ENCODE results near the gene PSMA7.

Gene PSMA7

GRCh38 chr20:62139636-62140035 lies 3.6 kb downstream of the PSMA7 start:
- Histone ChIP-seq H3K4me1 (ENCODE audit: insufficient read depth, low read length) (peaks cover 18% of the 10 kb centered on the region), H3K9ac (ENCODE audit: low read length) (no peak overlapping the region), H3K27ac (ENCODE audit: low read depth, low read length) (no peak overlapping the region), H3K4me3 (ENCODE audit: low read depth in 1 of 2, low read length in 2 of 2) (no peak overlapping the region), H3K9me3 (ENCODE audit: low read length) (no peaks in the 10 kb centered on the region), H3K36me3 (ENCODE audit: insufficient read depth, low read length) (peaks cover 54% of the 10 kb centered on the region), H3K27me3 (ENCODE audit: control insufficient read depth in 1 of 2, insufficient read depth in 2 of 2, low read length in 2 of 2) (no peaks in the 10 kb centered on the region)

DNA sequence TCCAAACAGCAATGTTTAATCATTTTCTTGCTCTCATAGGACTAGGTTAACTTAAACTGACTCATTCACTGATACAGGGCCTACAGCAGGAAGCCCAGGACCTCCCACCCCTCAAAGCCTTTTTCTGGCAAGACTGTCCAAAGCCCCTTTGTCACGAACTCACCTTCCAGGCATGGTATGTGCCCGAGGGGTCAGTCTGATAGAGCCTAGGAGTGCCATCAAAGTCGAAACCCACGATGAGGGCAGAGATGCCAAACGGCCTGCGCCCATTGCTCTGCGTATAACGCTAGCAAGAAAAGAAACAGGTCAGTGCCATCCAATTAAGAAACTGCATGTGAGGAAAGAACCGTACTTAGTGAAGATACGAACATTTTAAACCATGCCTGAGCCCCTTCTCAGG lies 4.3 kb downstream of the PSMA7 start:
- Histone ChIP-seq H3K27ac (ENCODE audit: low read depth, low read length) (no peak overlapping the region), H3K9me3 (ENCODE audit: low read length) (no peaks in the 10 kb centered on the region), H3K36me3 (ENCODE audit: insufficient read depth, low read length) (peaks cover 58% of the 10 kb centered on the region), H3K4me1 (ENCODE audit: insufficient read depth, low read length) (peaks cover 15% of the 10 kb centered on the region), H3K9ac (ENCODE audit: low read length) (no peak overlapping the region), H3K27me3 (ENCODE audit: control insufficient read depth in 1 of 2, insufficient read depth in 2 of 2, low read length in 2 of 2) (no peaks in the 10 kb centered on the region), H3K4me3 (ENCODE audit: low read depth in 1 of 2, low read length in 2 of 2) (no peak overlapping the region)

DNA sequence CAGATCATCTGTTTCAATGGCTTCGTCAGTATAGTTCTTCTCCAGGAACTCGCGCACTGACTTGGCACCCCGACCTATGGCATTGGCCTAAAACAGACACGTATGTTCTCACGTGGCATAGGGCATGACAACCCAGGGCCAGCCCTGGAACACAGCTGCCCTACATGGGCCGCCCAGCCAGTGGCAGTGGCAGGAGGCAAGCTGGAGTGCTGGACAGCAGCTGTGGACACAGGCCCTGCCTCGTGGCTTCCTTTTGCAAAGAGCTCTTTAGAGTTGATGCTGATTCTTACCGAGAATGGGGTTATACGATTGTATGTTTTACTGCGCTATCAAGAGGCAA lies 5.0 kb downstream of the PSMA7 start:
- H3K27ac ChIP-seq (ENCODE audit: low read depth, low read length), result no peak overlapping the region
- no peak overlapping the region for H3K9ac ChIP-seq (ENCODE audit: low read length)
- H3K27me3 ChIP-seq (ENCODE audit: control insufficient read depth in 1 of 2, insufficient read depth in 2 of 2, low read length in 2 of 2), result no peaks in the 10 kb centered on the region
- no peak overlapping the region for H3K4me3 ChIP-seq (ENCODE audit: low read depth in 1 of 2, low read length in 2 of 2)
- H3K9me3 ChIP-seq (ENCODE audit: low read length), result no peaks in the 10 kb centered on the region
- peaks cover 65% of the 10 kb centered on the region for H3K36me3 ChIP-seq (ENCODE audit: insufficient read depth, low read length)
- H3K4me1 ChIP-seq (ENCODE audit: insufficient read depth, low read length), result peaks cover 15% of the 10 kb centered on the region

GRCh38 chr20:62137478-62138203 lies 5.6 kb downstream of the PSMA7 start:
- H3K4me1 ChIP-seq (ENCODE audit: insufficient read depth, low read length), result peaks cover 15% of the 10 kb centered on the region
- H3K9ac ChIP-seq (ENCODE audit: low read length), result no peak overlapping the region
- H3K36me3 ChIP-seq (ENCODE audit: insufficient read depth, low read length), result peaks cover 70% of the 10 kb centered on the region
- H3K9me3 ChIP-seq (ENCODE audit: low read length), result no peaks in the 10 kb centered on the region
- H3K4me3 ChIP-seq (ENCODE audit: low read depth in 1 of 2, low read length in 2 of 2), result no peak overlapping the region
- H3K27me3 ChIP-seq (ENCODE audit: control insufficient read depth in 1 of 2, insufficient read depth in 2 of 2, low read length in 2 of 2), result no peaks in the 10 kb centered on the region
- H3K27ac ChIP-seq (ENCODE audit: low read depth, low read length), result no peak overlapping the region

- Histone ChIP-seq H3K9ac (ENCODE audit: low read length) (no peak overlapping the region), H3K27me3 (ENCODE audit: control insufficient read depth in 1 of 2, insufficient read depth in 2 of 2, low read length in 2 of 2) (no peaks in the 10 kb centered on the region), H3K4me1 (ENCODE audit: insufficient read depth, low read length) (peaks cover 13% of the 10 kb centered on the region), H3K9me3 (ENCODE audit: low read length) (no peaks in the 10 kb centered on the region), H3K27ac (ENCODE audit: low read depth, low read length) (no peak overlapping the region), H3K36me3 (ENCODE audit: insufficient read depth, low read length) (peaks cover 77% of the 10 kb centered on the region), H3K4me3 (ENCODE audit: low read depth in 1 of 2, low read length in 2 of 2) (no peak overlapping the region)
Measured at GRCh38 chr20:62137092-62137384, 6.2 kb downstream of the PSMA7 start.

DNA sequence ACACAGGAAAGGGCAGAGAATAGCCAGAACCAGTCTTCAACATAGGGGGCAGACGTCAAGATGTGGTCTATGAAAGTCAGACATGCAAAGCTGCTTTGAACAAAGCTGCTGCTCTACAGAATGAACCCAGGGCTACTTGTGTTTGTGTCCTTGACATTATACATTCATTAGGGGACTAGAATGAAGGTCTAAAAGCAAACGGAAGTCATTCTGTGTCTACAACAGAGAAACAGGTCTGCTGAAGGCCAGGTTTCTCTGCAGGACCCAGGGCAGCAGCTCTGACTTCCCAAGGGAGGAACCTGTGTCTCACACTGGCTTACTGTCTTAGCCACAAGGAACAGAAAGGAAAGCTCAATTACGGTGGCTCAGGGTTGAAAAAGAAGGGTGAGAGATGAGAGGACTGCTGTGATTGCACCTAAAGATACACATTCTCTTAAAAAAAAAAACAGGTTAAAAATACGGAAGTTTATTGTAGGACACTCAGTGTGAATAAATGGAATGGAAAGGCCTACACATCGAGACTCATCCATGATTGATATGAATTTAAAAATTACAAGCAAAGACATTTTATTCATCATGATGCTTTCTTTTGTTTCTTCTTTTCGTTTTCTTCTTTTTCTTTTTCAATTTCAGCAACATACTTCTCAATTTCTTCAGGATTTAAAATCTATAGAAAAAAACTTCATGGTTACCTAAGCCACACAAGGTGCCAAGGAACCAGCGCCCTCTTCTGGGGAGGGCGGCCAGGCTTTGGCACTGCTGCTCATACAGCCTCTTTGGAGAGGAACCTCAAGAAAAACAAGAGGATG lies 6.7 kb downstream of the PSMA7 start:
- no peak overlapping the region for H3K4me3 ChIP-seq (ENCODE audit: low read depth in 1 of 2, low read length in 2 of 2)
- H3K9ac ChIP-seq (ENCODE audit: low read length), result no peak overlapping the region
- H3K27ac ChIP-seq (ENCODE audit: low read depth, low read length), result no peak overlapping the region
- no peaks in the 10 kb centered on the region for H3K9me3 ChIP-seq (ENCODE audit: low read length)
- H3K27me3 ChIP-seq (ENCODE audit: control insufficient read depth in 1 of 2, insufficient read depth in 2 of 2, low read length in 2 of 2), result no peaks in the 10 kb centered on the region
- H3K4me1 ChIP-seq (ENCODE audit: insufficient read depth, low read length), result peaks cover 8% of the 10 kb centered on the region
- peaks cover 82% of the 10 kb centered on the region for H3K36me3 ChIP-seq (ENCODE audit: insufficient read depth, low read length)

DNA sequence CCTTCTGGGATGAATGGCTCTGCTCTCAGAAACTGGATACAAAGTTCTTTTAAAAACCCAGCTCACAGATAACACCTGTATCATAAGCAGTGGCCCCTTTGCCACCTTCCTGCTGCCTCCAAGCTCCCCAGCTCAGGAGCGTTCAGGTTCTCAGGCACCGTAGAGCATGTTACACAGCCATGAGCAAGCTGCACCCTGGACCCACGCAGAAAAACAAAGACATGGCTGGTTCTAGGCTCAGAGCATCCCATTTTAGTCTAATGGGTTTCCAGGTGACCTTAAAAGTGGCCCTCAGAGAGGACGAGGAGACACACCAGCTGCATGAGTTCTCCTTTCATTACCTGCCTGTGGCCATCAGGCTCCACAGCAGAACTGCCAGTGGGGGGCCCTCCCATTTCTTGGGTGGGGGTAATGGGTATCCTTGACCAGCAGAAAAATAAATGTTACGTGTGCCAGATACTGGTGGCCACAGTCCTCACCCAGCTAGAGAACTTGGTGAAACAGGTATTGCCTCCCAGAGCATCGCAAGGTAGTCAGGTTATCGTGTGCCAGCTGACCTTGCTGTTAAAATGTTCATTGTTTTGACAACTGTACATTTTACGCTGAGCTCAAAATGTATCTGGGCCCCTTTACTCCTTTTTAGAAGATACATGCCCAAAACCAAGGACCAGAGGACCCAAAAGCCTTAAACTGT lies 7.5 kb downstream of the PSMA7 start:
- no peak overlapping the region for H3K4me3 ChIP-seq (ENCODE audit: low read depth in 1 of 2, low read length in 2 of 2)
- no peaks in the 10 kb centered on the region for H3K9me3 ChIP-seq (ENCODE audit: low read length)
- H3K27ac ChIP-seq (ENCODE audit: low read depth, low read length), result no peak overlapping the region
- no peaks in the 10 kb centered on the region for H3K27me3 ChIP-seq (ENCODE audit: control insufficient read depth in 1 of 2, insufficient read depth in 2 of 2, low read length in 2 of 2)
- H3K36me3 ChIP-seq (ENCODE audit: insufficient read depth, low read length), result peaks cover 90% of the 10 kb centered on the region
- no peak overlapping the region for H3K9ac ChIP-seq (ENCODE audit: low read length)
- peaks cover under 1% of the 10 kb centered on the region for H3K4me1 ChIP-seq (ENCODE audit: insufficient read depth, low read length)

- H3K9ac ChIP-seq (ENCODE audit: low read length), result no peak overlapping the region
Measured at GRCh38 chr20:62134735-62135231, 8.4 kb downstream of the PSMA7 start.

DNA sequence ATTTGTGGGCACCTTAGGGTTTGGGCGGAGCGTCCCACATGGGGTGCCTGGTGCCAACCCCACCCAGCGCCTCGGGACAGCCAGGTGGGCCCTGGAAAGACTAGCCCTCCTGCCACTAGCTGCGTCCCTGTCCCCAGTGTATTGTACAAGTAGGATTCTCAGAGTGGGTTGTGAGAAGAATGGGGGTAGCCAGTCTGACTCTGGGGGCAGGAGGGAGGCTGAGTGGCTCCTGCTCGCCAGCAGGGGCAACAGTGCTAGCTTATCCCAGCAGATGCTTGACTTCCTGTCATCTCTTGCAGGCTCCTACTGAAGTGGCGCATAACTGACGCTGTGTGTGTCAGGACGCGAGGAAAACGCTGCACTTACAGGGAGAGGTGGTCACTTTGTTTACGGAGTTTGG lies 9.3 kb downstream of the PSMA7 start:
- no peak overlapping the region for H3K9ac ChIP-seq (ENCODE audit: low read length)
- H3K36me3 ChIP-seq (ENCODE audit: insufficient read depth, low read length), result peaks cover 93% of the 10 kb centered on the region
- no peak overlapping the region for H3K4me3 ChIP-seq (ENCODE audit: low read depth in 1 of 2, low read length in 2 of 2)
- H3K9me3 ChIP-seq (ENCODE audit: low read length), result no peaks in the 10 kb centered on the region
- H3K27me3 ChIP-seq (ENCODE audit: control insufficient read depth in 1 of 2, insufficient read depth in 2 of 2, low read length in 2 of 2), result no peaks in the 10 kb centered on the region
- H3K4me1 ChIP-seq (ENCODE audit: insufficient read depth, low read length), result no peaks in the 10 kb centered on the region
- H3K27ac ChIP-seq (ENCODE audit: low read depth, low read length), result no peak overlapping the region

More at GRCh38 chr20:62134735-62135231, 8.4 kb downstream of the PSMA7 start:
- H3K36me3 ChIP-seq (ENCODE audit: insufficient read depth, low read length), result peaks cover 93% of the 10 kb centered on the region
- no peaks in the 10 kb centered on the region for H3K27me3 ChIP-seq (ENCODE audit: control insufficient read depth in 1 of 2, insufficient read depth in 2 of 2, low read length in 2 of 2)
- no peak overlapping the region for H3K27ac ChIP-seq (ENCODE audit: low read depth, low read length)
- no peaks in the 10 kb centered on the region for H3K9me3 ChIP-seq (ENCODE audit: low read length)
- no peak overlapping the region for H3K4me3 ChIP-seq (ENCODE audit: low read depth in 1 of 2, low read length in 2 of 2)
- no peaks in the 10 kb centered on the region for H3K4me1 ChIP-seq (ENCODE audit: insufficient read depth, low read length)

DNA sequence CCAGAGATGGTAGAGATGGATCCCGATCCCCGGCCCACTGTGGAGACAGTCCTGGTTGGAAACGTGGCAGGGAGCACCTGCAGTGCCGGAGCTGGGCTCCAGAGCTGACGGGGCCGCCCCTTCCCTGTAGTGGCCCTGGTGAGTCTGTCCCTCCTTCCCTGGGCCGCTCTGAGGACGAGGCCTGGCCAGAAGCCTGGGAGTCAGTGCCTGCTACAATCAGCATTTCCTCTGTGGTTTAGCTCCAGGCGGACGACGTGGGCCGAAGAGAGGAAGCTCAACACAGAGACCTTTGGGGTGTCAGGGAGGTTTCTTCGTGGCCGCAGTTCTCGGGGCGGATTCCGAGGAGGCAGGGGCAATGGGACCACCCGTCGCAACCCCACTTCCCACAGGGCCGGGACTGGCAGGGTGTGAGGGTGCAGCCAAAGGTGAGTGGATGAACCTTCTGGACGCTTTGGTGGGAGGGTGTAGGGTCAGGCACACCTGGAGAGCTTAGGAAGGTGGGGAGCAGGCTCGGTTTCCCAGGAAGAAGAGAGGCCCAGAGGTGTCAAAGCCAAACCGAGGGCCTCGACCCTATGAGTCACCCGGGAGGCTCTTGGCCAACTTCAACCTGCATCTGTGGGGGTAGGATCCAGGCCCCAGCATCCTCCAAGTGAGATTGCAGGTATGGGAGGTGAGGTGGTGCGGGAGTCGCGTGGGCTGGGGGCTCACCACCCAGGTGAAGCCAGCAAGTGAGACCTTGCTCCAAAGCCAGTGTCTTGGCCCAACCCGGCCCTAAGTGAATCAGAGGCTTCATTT lies 9.9 kb downstream of the PSMA7 start:
- no peaks in the 10 kb centered on the region for H3K4me1 ChIP-seq (ENCODE audit: insufficient read depth, low read length)
- H3K4me3 ChIP-seq (ENCODE audit: low read depth in 1 of 2, low read length in 2 of 2), result no peak overlapping the region
- no peaks in the 10 kb centered on the region for H3K27me3 ChIP-seq (ENCODE audit: control insufficient read depth in 1 of 2, insufficient read depth in 2 of 2, low read length in 2 of 2)
- H3K36me3 ChIP-seq (ENCODE audit: insufficient read depth, low read length), result peaks cover 95% of the 10 kb centered on the region
- no peaks in the 10 kb centered on the region for H3K9me3 ChIP-seq (ENCODE audit: low read length)
- no peak overlapping the region for H3K27ac ChIP-seq (ENCODE audit: low read depth, low read length)
- H3K9ac ChIP-seq (ENCODE audit: low read length), result no peak overlapping the region

DNA sequence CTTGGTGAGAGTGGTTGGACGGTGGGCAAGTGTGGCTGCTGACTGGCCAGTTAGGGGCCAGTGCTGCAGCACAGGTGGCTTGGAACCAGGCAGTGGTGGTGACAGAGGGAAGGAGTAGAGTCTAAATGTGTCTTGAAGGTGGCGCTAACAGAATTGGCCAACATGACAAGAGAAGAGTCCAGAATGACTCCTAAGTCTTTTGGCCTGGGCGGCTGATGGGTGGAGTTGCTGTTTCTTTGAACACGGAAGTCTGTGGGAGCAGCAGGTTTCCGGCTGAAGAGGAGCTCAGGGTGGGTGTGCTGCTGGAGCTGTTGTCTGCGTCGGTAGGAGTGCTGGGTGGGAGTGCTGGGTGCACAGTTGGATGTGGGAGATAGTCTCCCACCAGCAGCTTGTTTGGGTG lies 10.8 kb downstream of the PSMA7 start:
- H3K27ac ChIP-seq (ENCODE audit: low read depth, low read length), result no peak overlapping the region
- H3K9ac ChIP-seq (ENCODE audit: low read length), result no peak overlapping the region
- peaks cover 95% of the 10 kb centered on the region for H3K36me3 ChIP-seq (ENCODE audit: insufficient read depth, low read length)
- no peak overlapping the region for H3K4me3 ChIP-seq (ENCODE audit: low read depth in 1 of 2, low read length in 2 of 2)
- H3K9me3 ChIP-seq (ENCODE audit: low read length), result no peaks in the 10 kb centered on the region
- H3K4me1 ChIP-seq (ENCODE audit: insufficient read depth, low read length), result no peaks in the 10 kb centered on the region
- H3K27me3 ChIP-seq (ENCODE audit: control insufficient read depth in 1 of 2, insufficient read depth in 2 of 2, low read length in 2 of 2), result no peaks in the 10 kb centered on the region
